HG02840 (cell line): ENCODE data around the gene ADAD2.
"Not testable (repeated sequence)": the region's sequence is repeated elsewhere in the genome, so short reads cannot be mapped to it uniquely, and the experiment has no call there.

Experiments used
- ATAC-seq: cut with Tn5 transposase; IDR thresholded peaks from one replicate; pipeline ENCODE4 v1.9.1; 2021; ENCODE audit warnings: mild to moderate bottlenecking, moderate library complexity, moderate number of reproducible peaks; ENCODE audit not compliant: unreplicated experiment, low FRiP score

The ADAD2 gene

DNA sequence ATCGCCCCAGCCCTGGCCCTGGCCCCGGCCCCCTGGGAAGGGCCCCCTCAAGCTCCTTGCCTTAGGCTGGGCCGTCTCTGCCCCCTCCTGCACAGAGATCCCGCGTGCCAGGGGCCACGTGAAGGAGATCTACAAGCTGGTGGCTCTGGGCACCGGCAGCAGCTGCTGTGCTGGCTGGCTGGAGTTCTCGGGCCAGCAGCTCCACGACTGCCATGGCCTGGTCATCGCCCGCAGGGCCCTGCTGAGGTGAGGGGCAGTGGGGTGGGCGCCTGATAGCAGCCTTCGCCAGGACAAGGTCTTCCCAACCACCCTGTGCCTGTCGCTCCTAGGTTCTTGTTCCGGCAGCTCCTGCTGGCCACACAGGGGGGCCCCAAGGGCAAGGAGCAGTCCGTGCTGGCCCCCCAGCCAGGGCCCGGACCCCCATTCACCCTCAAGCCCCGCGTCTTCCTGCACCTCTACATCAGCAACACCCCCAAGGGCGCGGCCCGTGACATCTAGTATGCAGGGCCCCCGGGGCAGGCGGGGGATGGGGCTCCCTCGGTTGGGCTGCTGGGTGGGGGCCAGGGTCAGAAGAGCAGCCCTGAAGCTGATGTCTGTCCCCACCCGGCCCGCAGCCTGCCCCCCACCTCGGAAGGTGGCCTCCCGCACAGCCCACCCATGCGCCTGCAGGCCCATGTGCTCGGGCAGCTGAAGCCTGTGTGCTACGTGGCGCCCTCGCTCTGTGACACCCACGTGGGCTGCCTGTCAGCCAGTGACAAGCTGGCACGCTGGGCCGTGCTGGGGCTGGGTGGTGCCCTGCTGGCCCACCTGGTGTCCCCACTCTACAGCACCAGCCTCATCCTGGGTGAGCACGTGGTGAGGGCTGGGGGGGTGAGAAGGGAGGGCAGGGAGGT, 4.5 kb downstream of the ADAD2 start:
- no peak for ATAC-seq

DNA sequence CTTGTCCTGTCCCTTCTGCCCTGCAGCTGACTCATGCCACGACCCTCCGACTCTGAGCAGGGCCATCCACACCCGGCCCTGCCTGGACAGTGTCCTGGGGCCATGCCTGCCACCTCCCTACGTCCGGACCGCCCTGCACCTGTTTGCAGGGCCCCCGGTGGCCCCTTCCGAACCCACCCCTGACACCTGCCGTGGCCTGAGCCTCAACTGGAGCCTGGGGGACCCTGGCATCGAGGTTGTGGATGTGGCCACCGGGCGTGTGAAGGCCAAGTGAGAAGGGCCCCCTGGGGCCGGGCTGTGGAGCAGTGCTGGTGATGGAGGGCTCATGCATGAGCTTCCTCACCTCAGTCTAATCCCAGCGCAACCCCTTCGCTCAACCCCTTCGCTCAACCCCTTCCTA, 5.1 kb downstream of the ADAD2 start:
- no peak for ATAC-seq

DNA sequence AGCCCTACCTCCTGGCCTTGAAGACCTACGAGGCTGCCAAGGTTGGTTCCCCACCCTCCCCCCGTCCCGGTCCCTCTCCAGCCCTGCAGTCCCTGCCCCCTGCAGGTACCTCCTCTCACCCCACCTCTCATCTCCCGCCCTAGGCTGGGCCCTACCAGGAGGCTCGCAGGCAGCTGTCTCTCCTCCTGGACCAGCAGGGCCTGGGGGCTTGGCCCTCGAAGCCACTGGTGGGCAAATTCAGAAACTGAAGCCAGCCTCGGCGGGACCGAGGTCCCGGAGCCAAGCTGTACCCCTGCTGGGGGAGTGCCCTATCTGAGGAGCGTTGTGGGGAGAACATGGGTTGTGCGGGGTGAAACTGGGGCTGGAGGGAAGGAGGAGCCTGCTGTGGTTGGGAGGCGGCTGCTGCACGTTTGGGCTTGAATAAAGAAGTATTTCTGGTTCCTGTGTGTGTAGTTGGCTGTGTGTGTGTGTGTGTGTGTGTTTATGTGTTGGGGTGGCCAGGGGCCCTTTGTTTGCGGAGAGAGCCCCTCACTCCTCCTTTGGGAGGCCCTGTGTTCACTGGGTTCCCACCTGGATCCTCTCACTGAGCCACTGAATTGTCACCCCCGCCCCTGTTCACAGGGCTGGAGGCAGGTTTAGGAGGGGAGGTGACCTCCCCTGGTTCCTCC, 5.9 kb downstream of the ADAD2 start:
- ATAC-seq: no peak

DNA sequence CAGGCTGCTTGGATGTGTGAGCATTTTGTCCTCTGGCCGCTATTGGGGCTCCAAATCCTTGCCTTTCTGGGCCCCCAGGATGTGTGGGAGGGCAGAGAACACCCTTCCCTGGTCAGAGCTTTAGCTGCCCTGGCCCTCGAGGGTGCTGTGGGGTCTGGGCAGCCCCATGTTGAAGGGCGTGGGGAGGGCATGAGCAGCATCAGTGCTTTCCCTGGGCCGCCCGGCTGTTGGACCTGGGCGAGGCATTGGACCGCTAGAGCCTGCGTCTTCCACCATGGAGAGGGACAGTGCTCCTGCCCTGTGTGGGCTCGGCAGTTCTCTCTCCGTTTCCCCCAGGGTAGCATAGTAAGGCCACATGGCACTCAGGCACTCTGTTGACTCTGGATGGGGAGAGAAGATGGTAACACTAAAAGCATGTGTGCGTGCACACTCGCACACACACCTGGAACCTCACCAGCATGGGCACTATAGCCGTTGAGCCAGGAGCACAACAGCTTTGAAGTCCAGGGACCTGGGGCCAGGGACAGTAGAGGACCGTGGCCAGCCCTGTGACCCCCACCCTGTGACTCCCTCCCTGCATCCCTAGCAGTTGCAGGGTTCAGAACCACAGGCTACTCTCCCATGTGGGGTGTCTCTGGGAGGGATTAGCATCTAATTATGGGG, 6.6 kb downstream of the ADAD2 start:
- no peak for ATAC-seq

DNA sequence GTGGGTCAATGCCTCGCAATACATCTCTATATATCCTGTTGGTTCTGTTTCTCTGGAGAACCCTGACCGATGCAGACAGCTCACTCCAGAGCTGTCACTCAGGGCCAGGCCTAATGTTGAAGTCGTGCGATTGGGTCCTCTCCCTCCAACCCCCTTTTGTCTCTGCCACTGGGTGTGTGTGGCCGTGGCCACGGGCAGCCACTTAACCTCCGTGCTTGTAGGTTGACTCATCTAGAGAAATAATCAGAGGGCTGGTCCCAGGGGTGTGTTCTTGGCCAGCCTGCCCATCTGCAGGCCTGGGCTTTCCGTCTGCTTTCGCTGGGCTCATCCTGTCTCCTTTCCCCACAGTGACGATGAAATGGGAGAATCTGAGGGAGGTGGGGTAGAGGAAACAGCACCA, 7.4 kb downstream of the ADAD2 start:
- no peak for ATAC-seq

DNA sequence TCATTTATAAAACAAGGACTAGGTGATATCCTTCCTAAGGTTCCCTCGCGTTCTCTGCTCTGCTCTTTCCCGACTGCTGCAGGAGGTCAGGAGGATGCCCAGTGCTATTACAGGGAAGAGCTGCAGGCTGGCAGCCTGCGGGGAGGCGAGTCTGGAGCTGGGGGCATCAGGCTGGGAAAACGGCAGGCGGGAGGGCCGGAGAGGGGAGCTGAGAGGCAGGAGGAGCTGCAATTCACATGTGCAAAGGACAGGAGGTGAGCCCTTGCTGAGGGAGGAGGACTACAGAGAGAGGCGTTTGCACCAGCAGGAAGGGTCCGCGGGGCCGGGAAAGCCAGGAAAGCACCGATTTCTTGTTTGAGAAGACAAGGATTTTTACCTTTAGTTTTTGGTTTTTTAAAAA, 8.1 kb downstream of the ADAD2 start:
- ATAC-seq: no peak

DNA sequence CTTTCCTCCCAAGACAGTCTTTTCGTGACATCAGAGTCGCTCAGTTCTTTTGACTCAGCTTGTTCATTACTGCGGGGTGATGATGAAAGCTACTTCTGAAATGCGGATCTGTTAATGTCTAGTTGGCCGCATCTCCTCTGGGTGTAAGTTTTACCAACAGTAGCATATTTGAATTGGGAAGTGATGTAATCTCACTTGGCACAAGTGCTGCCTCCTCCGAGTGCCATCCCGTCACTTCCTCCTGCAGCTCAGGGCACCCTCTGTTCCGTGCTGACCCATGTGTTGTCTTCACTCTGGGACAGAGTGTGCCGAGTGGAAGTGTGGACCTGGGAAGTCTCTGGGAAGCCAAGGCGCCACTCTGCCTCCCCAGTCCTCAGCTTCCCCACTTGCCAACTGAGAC, 8.9 kb downstream of the ADAD2 start:
- ATAC-seq: no peak

DNA sequence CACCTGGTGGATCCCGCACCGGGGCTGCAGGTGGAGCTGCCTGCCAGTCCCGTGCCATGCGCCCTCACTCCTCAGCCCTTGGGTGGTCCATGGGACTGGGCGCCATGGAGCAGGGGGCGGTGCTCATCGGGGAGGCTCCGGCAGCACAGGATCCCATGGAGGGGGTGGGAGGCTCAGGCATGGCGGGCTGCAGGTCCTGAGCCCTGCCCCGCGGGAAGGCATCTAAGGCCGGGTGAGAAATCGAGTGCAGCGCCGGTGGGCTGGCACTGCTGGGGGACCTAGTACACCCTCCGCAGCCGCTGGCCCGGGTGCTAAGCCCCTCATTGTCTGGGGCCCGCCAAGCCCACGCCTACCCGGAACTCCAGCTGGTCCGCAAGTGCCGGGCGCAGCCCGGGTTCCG, 13.6 kb downstream of the ADAD2 start:
- ATAC-seq: not testable (repeated sequence)

DNA sequence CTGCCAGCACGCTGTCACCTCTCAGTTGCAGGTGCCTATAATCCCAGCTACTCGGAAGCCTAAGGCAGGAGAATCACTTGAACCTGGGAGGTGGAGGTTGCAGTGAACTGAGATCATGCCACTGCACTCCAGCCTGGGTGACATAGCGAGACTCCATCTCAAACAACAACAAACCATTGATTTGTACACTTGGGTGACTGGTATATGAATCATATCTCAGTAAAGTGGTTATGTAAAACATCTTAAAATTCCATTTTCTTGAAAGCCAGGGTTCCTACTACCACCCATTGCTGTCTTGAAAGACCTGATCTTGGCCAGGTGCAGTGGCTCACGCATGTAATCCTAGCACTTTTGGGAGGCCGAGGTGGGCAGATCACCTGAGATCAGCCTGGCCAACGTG, 14.2 kb downstream of the ADAD2 start:
- not testable (repeated sequence) for ATAC-seq

DNA sequence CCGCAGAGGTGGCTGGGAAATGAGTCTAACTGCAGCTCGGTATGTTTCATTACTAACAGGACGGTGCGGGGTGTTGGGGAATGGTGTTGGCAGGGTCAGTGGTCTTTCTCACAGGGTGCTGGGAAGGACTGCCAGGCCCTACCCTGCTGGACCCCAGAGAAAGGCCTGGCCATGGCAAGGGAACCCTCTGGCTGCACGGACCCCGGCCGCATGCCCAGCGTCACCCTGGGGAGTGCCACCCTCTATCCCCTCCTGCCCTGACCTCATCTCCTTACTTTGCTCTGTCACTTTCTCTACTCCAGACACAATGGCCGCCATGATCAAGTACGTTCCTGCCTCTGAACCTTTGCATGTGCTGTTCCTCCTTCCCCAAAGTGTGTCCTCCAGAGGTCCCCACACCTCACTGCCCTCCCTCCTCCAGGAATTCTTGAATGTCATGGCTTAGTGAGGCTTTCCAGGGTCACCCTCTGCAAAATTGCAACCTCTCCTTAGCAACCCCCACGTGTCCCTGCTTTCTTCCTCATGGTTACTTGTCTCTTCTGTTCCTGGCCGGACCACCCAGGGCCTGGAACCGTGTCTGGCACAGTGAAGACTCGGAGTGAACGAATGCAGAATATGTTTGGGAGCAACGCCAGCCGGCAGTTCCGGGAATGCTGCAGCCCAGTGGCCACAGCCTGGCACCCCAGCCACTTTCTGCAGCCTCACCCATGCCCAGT, 15.2 kb downstream of the ADAD2 start:
- ATAC-seq: no peak

DNA sequence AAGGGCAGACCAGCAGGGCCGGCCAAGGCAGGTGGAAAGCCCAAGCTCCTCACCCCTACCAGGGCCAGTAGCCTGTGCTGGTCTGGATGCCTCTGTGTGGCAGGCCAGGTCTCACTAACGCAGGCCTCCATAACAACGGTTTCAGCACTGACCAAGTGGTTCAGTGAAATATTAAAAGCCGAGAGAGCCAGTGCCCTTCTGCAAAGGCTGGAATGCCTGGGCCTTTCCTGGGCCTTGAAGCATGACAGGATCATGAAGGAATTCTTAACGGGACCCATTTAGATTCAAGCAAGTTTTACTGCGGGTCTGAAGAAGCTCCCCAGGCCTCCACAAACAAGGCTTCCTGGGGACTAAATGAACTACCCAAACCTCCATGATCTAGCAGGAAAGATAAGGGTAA, 16.3 kb downstream of the ADAD2 start:
- no peak for ATAC-seq

DNA sequence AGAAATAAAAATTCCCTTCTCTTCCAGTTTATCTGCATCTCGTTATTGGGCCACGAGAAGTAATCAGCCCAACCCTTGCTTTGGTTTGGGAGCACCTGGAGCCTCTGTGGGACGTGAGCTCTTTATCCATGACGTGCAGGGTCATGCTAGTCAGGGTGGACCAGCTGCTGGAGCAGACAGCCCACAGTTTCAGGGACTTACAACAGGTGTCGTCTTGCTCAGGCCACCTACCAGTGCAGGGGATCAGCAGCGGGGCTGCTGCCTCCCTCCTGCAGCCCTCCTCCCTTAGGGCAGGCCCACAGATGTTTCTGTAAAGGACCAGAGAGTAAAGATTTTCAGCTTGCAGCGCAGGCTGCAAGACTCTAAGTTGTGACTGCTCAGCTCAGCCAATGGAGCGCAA, 16.9 kb downstream of the ADAD2 start:
- ATAC-seq: no peak

DNA sequence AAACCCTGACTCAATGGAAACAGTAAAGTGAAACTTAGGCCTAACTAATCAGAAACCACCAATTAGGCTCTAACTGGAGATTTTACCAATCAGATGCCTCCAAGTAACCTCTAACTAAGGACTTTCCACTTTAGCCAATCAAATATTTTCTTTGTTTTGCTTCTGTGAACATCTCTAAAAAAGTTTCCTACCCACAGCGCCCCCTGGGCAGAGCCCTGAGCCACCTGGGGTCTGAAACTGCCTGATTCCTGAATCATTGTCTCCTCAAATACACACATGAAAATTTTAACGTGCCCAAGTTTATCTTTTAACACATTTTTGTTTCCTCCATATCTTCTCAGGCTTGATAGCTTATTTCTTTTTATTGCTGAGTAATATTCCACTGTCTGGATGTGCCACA, 19.0 kb downstream of the ADAD2 start:
- ATAC-seq: no peak

DNA sequence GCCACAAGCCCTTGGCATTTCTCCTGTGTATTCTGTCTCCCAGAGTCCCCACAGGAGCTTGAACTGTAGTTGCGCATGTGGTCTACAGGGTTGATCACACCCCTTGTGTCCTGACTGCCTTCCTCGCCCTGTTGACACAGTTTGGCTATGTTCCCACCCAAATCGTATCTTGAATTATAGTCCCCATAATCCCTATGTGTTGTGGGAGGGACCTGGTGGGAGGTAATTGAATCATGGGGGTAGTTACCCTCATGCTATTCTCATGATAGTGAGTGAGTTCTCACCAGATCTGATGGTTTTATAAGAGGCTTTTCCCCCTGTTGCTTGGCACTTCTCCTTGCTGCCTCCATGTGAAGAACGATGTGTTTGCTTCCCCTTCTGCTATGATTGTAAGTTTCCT, 21.2 kb downstream of the ADAD2 start:
- no peak for ATAC-seq

DNA sequence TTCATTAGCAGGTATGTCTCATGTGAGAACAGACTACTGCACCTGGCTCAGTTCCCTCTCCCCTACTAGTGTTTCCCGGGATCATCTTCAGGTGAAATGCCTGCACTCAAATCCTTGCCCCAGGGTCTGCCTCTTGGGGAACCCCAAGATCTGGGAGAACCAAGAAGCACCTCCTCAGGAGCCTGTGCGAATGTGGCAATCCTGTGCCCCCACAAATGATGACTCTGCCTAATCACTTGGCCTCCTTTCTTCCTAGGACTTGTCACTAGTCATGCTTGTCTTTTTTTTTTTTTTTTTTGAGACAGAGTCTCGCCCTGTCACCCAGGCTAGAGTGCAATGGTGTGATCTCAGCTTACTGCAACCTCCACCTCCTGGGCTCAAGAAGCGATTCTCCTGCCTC, 21.7 kb downstream of the ADAD2 start:
- no peak for ATAC-seq

DNA sequence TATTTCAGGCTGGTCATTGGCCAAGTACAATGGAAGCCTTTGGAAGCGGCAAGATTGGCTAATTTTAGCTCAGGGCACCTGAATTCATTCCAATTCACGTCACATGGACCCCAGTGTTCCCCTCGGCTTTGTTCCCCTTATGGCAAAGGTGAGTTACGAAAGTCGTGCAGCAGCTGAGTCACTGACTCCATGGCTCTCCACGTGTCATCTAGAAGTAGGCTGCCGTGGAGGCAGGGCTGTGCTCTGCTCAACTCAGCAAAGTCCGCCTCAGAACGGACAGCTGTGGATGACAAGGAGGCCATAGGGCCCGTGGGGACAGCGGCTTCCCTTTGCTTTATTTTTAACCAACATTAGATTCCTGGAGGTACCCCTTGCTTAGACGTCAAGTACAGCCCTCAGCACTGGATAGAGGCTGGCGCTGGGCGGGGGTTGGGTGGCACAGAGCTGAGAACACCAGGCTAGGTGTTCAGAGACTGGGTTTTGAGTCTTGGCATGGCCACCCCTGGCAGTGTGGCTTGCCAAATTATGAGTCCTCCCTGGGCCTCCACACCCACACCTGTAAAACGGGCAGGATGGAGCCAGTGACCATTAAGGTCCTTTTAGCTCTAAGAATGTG, 23.6 kb downstream of the ADAD2 start:
- ATAC-seq: no peak

DNA sequence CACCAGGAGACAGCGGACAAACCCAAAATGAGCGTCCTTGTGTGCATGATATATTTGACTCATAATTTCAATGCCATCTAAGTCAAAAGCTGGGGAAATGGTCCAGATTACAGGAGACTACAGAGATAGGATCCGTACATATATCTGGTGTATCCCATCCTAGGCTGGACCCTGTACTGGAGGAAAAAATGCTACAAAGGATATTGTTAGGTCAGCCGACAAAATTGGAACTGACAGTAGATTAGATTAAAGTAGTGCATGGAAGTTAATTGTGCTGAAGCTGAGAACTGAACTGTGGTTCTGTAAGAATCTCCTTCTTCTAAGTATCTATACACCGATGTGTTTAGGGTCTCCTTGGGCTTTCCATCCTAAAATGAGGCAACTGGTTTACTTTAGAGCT, 24.6 kb downstream of the ADAD2 start:
- ATAC-seq: no peak

DNA sequence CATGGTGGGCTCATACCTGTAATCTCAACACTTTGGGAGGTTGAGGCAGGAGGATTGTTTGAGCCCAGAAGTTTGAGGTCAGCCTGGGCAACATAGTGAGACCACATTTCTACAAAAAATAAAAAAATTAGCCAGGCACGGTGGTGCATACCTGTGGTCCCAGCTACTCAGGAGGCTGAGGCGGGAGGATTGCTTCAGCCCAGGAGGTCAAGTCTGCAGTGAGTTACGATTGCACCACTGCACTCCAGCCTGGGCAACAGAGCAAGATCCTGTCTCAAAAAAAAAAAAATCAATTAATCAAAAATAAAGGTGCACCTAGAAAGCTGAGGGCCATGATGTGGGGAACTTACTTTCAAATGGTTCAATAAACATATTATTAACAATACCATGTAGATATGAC, 25.2 kb downstream of the ADAD2 start:
- ATAC-seq: not testable (repeated sequence)

DNA sequence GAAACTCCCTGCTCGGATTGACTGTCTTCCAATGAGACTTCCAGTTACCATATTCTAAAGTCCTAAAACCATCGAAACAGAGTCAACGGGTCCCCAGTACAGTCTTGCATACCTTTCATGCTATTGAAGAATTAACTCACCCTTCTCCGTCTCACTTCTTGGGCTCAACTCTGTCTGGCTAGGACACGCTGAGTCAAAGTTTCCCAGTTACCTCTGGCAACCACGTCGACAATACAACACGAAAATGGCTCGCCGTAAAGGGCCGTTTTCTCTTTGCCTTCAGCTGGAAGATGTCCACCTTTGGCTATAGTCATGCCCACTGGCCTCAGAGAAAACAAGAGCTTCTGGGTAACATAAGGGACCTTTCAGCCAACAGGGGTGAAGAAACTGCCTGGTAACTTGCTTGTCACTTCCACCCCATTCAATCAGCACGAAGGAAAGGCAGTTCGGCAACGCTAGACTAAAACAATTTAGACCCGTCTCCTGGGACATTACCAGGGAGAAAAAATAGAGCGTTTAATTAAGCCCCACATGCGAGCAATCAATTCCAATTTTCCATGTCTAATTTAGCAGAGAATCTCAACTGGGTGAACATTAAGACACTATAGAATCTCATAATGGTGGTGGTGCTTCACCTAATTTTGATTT, 27.3 kb downstream of the ADAD2 start:
- ATAC-seq: no peak

DNA sequence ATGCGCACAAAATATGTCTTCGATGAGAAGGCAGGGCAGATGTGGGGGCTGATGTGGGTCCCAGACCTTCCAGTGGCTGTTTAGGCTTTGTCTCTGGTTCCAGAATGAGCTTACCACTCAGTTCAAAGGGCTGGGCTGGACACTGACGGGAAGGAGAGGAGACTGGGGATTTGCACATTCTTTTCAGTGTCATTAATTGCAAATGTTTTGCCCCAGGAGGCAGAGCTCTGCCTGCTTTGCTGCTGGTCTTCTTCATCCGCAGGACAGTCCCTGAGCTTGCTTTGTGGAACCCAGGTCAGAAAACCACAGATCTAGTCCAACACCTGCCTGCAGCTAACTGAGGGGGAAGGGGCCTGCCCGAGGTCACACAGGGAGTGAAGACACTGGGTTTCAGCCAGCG, 28.0 kb downstream of the ADAD2 start:
- ATAC-seq: no peak
